ENCODE data around the gene ATOSB. TPM values are rescaled to one million over a fixed set of nuclear protein-coding genes. Genes with fewer than 3 reads are reported as not detected.

The ATOSB gene
- total RNA-seq, 3 donors from 2014 or later (not counting 1 experiment from before 2014, with no cell fraction given), result 21.0 to 28.3 (median 23.9) TPM

GRCh38 chr9:35085078-35085477, 30.6 kb downstream of the ATOSB start:
- H3K27ac ChIP-seq (ENCODE audit: low read length), result no peak overlapping the region
- Mint-ChIP-seq H3K9me3 (no peaks in the 10 kb centered on the region), H3K27ac (peak overlapping the region in 1 of 2 donors; percentile 1), H3K27me3 (ENCODE audit: low read depth in 2 of 2) (no peaks in the 10 kb centered on the region), H3K4me1 (peaks cover 9 to 10% of the 10 kb centered on the region in 2 donors), H3K4me3 (no peak overlapping the region), H3K36me3 (no peaks in the 10 kb centered on the region)
- no peak overlapping the region for H3K4me3 ChIP-seq (ENCODE audit: low read length)
- TF ChIP-seq, protein P1, sequence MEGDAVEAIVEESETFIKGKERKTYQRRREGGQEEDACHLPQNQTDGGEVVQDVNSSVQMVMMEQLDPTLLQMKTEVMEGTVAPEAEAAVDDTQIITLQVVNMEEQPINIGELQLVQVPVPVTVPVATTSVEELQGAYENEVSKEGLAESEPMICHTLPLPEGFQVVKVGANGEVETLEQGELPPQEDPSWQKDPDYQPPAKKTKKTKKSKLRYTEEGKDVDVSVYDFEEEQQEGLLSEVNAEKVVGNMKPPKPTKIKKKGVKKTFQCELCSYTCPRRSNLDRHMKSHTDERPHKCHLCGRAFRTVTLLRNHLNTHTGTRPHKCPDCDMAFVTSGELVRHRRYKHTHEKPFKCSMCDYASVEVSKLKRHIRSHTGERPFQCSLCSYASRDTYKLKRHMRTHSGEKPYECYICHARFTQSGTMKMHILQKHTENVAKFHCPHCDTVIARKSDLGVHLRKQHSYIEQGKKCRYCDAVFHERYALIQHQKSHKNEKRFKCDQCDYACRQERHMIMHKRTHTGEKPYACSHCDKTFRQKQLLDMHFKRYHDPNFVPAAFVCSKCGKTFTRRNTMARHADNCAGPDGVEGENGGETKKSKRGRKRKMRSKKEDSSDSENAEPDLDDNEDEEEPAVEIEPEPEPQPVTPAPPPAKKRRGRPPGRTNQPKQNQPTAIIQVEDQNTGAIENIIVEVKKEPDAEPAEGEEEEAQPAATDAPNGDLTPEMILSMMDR (IDR thresholded peaks at IDR 0.05), result no peak
- H3K27me3 ChIP-seq (ENCODE audit: control insufficient read depth, insufficient read depth, low read length), result no peaks in the 10 kb centered on the region
- peaks cover 28% of the 10 kb centered on the region for H3K36me3 ChIP-seq (ENCODE audit: control insufficient read depth, insufficient read depth, low read length)
- WGBS (ENCODE audit: insufficient coverage), result 51% methylated on average over 2 of the region's 2 CpGs
- peaks cover 10% of the 10 kb centered on the region for H3K4me1 ChIP-seq (ENCODE audit: control insufficient read depth, insufficient read depth, low read length)
- no peaks in the 10 kb centered on the region for H3K9me3 ChIP-seq (ENCODE audit: control insufficient read depth, insufficient read depth, low read length)
- intact Hi-C loops (cut with micrococcal nuclease), result no loop called here
- DNase-seq (peak in 1 of 2 donors; percentile 28), ATAC-seq (peak; percentile 39 to 72 (median 66))

GRCh38 chr9:35079426-35080341, 36.0 kb downstream of the ATOSB start, which contains the start of gene FANCG:
Gene FANCG, minus strand, starts transcription at chr9:35079942. Its CDS starts 418 bp downstream, at chr9:35079524.
- Histone ChIP-seq H3K4me3 (ENCODE audit: low read length) (peak within 1 kb of the TSS; percentile 76), H3K4me1 (ENCODE audit: control insufficient read depth, insufficient read depth, low read length) (peaks cover 20% of the 10 kb centered on the region), H3K36me3 (ENCODE audit: control insufficient read depth, insufficient read depth, low read length) (peaks cover 5% of the 10 kb centered on the region), H3K27me3 (ENCODE audit: control insufficient read depth, insufficient read depth, low read length) (no peaks in the 10 kb centered on the region), H3K9me3 (ENCODE audit: control insufficient read depth, insufficient read depth, low read length) (no peaks in the 10 kb centered on the region), H3K27ac (ENCODE audit: low read length) (peak within 1 kb of the TSS; percentile 32)
- Mint-ChIP-seq H3K4me3 (peak within 1 kb of the TSS; percentile 96), H3K36me3 (no peaks in the 10 kb centered on the region), H3K27ac (peak within 1 kb of the TSS; percentile 63 to 86), H3K9me3 (no peaks in the 10 kb centered on the region), H3K27me3 (ENCODE audit: low read depth in 2 of 2) (no peaks in the 10 kb centered on the region), H3K4me1 (peaks cover 19 to 22% of the 10 kb centered on the region in 2 donors)
- DNase-seq (peak; percentile 62 to 87), ATAC-seq (peak; percentile 93 to 96 (median 95))
- 0% methylated on average over 66 of the region's 67 CpGs for WGBS (ENCODE audit: insufficient coverage)
- TF ChIP-seq, protein P1 (IDR thresholded peaks at IDR 0.05), result no peak
- intact Hi-C loops (cut with micrococcal nuclease), result loop anchor here (1.0 kb wide), 1 partner anchor 37 kb away; no protein-coding TSS in a partner anchor

DNA sequence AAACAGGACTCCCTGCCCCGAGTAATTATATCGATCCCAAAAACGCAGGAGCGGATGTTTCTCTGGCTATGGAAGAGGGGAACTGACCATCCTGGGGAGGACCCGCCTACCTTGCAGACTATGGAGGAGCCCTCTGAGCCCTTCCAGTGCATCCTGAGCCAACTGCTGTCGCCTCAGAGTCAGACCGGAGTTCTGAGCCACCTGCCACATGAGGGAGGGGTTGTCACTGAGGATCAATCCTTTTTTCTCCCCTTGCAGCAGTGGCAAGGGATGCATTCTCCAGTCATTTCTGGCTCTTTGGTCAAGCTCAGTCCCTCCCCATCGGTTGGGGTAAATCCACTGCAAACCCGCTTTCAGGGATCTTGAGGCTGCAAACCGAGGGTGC, 36.6 kb downstream of the ATOSB start:
- no peak for ATAC-seq
- no peaks in the 10 kb centered on the region for H3K9me3 ChIP-seq (ENCODE audit: control insufficient read depth, insufficient read depth, low read length)
- peaks cover 20% of the 10 kb centered on the region for H3K4me1 ChIP-seq (ENCODE audit: control insufficient read depth, insufficient read depth, low read length)
- Mint-ChIP-seq H3K4me3 (peak overlapping the region; percentile 96), H3K36me3 (no peaks in the 10 kb centered on the region), H3K9me3 (no peaks in the 10 kb centered on the region), H3K27ac (peak overlapping the region in 1 of 2 donors; percentile 86), H3K4me1 (peaks cover 19 to 22% of the 10 kb centered on the region in 2 donors), H3K27me3 (ENCODE audit: low read depth in 2 of 2) (no peaks in the 10 kb centered on the region)
- intact Hi-C loops (cut with micrococcal nuclease), result no loop called here
- no peak overlapping the region for H3K27ac ChIP-seq (ENCODE audit: low read length)
- H3K36me3 ChIP-seq (ENCODE audit: control insufficient read depth, insufficient read depth, low read length), result peaks cover 5% of the 10 kb centered on the region
- WGBS (ENCODE audit: insufficient coverage), result 16% methylated on average over 10 of the region's 10 CpGs
- DNase-seq, result no peak
- H3K4me3 ChIP-seq (ENCODE audit: low read length), result peak overlapping the region; percentile 76
- TF ChIP-seq, protein P1 (IDR thresholded peaks at IDR 0.05), result no peak
- no peaks in the 10 kb centered on the region for H3K27me3 ChIP-seq (ENCODE audit: control insufficient read depth, insufficient read depth, low read length)
